ENCODE data around the gene FLT4. TPM values are rescaled to one million over a fixed set of nuclear protein-coding genes. Genes with fewer than 3 reads are reported as not detected.
"Not testable (repeated sequence)": the region's sequence is repeated elsewhere in the genome, so short reads cannot be mapped to it uniquely, and the experiment has no call there.

Gene FLT4
- total RNA-seq, 3 donors from 2014 or later (not counting 1 experiment from before 2014, with no cell fraction given) = 0.68 to 0.92 (median 0.78) TPM

DNA sequence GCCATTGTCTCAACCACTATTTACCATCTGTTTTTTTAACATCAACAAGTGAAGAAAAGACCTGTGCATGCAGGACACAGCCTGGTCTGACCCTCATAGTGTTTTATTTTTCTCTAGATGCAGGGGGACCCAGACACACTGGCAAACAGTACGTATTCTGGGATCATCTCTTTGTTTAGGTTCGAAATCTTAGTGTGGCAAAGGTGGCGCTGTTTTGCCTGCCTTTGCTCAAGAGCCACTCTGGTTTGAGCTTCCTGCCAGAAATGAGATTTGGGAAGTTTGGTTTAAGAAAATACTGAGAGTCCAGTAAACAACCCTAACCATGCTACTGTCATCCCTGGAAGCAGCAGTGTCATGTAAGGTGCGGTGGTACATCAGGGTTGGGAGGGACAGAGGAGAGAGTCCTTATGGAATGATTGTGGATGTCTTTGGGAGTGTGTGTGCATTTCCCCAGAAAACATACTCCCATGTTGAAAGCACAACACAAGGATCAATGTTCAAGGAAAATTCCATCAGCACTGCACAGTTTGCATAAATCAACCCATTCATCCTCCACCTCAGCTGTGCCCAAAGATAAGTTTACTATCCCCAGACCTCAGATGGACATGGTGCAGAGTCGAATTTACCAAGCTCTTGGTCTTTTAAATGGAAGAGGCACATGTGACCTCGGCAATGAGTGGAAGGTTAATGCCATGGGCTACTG, 34.0 kb upstream of the FLT4 start:
- no peaks in the 10 kb centered on the region for H3K27me3 Mint-ChIP-seq (ENCODE audit: low read depth in 2 of 2)
- H3K27ac Mint-ChIP-seq = no peak overlapping the region
- ATAC-seq (no peak), DNase-seq (peak in 1 of 2 donors; percentile 38)
- H3K36me3 ChIP-seq (ENCODE audit: control insufficient read depth, insufficient read depth, low read length) = no peaks in the 10 kb centered on the region
- peaks cover 5% of the 10 kb centered on the region for H3K4me1 ChIP-seq (ENCODE audit: control insufficient read depth, insufficient read depth, low read length)
- H3K4me3 Mint-ChIP-seq = no peak overlapping the region
- WGBS (ENCODE audit: insufficient coverage) = 80% methylated on average over 5 of the region's 6 CpGs
- H3K4me3 ChIP-seq (ENCODE audit: low read length) = no peak overlapping the region
- peaks cover 1 to 2% of the 10 kb centered on the region in 2 donors for H3K4me1 Mint-ChIP-seq
- no peaks in the 10 kb centered on the region for H3K9me3 ChIP-seq (ENCODE audit: control insufficient read depth, insufficient read depth, low read length)
- no peak overlapping the region for H3K27ac ChIP-seq (ENCODE audit: low read length)
- intact Hi-C loops (cut with micrococcal nuclease) = no loop called here
- H3K36me3 Mint-ChIP-seq = no peaks in the 10 kb centered on the region
- H3K27me3 ChIP-seq (ENCODE audit: control insufficient read depth, insufficient read depth, low read length) = no peaks in the 10 kb centered on the region
- H3K9me3 Mint-ChIP-seq = no peaks in the 10 kb centered on the region
- TF ChIP-seq, protein P1, sequence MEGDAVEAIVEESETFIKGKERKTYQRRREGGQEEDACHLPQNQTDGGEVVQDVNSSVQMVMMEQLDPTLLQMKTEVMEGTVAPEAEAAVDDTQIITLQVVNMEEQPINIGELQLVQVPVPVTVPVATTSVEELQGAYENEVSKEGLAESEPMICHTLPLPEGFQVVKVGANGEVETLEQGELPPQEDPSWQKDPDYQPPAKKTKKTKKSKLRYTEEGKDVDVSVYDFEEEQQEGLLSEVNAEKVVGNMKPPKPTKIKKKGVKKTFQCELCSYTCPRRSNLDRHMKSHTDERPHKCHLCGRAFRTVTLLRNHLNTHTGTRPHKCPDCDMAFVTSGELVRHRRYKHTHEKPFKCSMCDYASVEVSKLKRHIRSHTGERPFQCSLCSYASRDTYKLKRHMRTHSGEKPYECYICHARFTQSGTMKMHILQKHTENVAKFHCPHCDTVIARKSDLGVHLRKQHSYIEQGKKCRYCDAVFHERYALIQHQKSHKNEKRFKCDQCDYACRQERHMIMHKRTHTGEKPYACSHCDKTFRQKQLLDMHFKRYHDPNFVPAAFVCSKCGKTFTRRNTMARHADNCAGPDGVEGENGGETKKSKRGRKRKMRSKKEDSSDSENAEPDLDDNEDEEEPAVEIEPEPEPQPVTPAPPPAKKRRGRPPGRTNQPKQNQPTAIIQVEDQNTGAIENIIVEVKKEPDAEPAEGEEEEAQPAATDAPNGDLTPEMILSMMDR (IDR thresholded peaks at IDR 0.05) = no peak

DNA sequence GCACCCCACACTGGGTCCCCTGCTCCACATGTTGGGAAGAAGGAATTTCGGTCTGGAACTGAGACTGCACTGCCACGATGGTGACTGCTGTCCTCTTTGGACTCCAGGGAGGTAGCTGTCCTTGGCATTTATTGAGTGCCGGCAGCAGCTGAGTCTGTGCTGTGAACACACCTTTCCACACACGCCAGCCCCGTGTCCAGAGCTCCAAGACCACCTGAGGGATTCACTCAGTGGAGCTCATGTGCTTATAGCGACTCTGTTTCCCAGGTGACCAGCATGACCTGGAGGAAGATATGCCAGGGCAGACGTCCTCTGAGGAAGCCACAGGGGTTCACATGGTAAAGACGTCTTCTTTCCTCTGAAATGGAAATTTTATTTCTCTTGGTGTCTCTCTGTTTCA, 33.2 kb upstream of the FLT4 start:
- H3K27me3 ChIP-seq (ENCODE audit: control insufficient read depth, insufficient read depth, low read length) = no peaks in the 10 kb centered on the region
- Mint-ChIP-seq H3K27me3 (ENCODE audit: low read depth in 2 of 2) (peaks cover 0 to 3% of the 10 kb centered on the region in 2 donors), H3K27ac (no peak overlapping the region), H3K4me1 (no peaks in the 10 kb centered on the region), H3K36me3 (no peaks in the 10 kb centered on the region), H3K9me3 (no peaks in the 10 kb centered on the region), H3K4me3 (no peak overlapping the region)
- no peak for DNase-seq
- no peaks in the 10 kb centered on the region for H3K36me3 ChIP-seq (ENCODE audit: control insufficient read depth, insufficient read depth, low read length)
- intact Hi-C loops (cut with micrococcal nuclease) = no loop called here
- no peak for ATAC-seq
- H3K4me3 ChIP-seq (ENCODE audit: low read length) = no peak overlapping the region
- no peaks in the 10 kb centered on the region for H3K9me3 ChIP-seq (ENCODE audit: control insufficient read depth, insufficient read depth, low read length)
- TF ChIP-seq, protein P1 (IDR thresholded peaks at IDR 0.05) = no peak
- H3K4me1 ChIP-seq (ENCODE audit: control insufficient read depth, insufficient read depth, low read length) = peaks cover 2% of the 10 kb centered on the region
- H3K27ac ChIP-seq (ENCODE audit: low read length) = no peak overlapping the region
- 82% methylated on average over 8 of the region's 8 CpGs for WGBS (ENCODE audit: insufficient coverage)

GRCh38 chr5:180682008-180682407, 32.6 kb upstream of the FLT4 start:
- H3K4me3 ChIP-seq (ENCODE audit: low read length); DNase-seq; H3K36me3 ChIP-seq (ENCODE audit: control insufficient read depth, insufficient read depth, low read length); H3K27me3 Mint-ChIP-seq (ENCODE audit: low read depth in 2 of 2); H3K4me1 ChIP-seq (ENCODE audit: control insufficient read depth, insufficient read depth, low read length); H3K9me3 Mint-ChIP-seq; H3K4me3 Mint-ChIP-seq; H3K9me3 ChIP-seq (ENCODE audit: control insufficient read depth, insufficient read depth, low read length); H3K27ac ChIP-seq (ENCODE audit: low read length); H3K27me3 ChIP-seq (ENCODE audit: control insufficient read depth, insufficient read depth, low read length); H3K4me1 Mint-ChIP-seq; ATAC-seq; intact Hi-C loops (cut with micrococcal nuclease); H3K36me3 Mint-ChIP-seq; H3K27ac Mint-ChIP-seq: not testable (repeated sequence)
- 89% methylated on average over 10 of the region's 12 CpGs for WGBS (ENCODE audit: insufficient coverage)

GRCh38 chr5:180678319-180678718, 28.9 kb upstream of the FLT4 start:
- H3K27ac ChIP-seq (ENCODE audit: low read length); H3K36me3 ChIP-seq (ENCODE audit: control insufficient read depth, insufficient read depth, low read length); H3K4me1 Mint-ChIP-seq; H3K36me3 Mint-ChIP-seq; H3K4me3 Mint-ChIP-seq; ATAC-seq; H3K9me3 ChIP-seq (ENCODE audit: control insufficient read depth, insufficient read depth, low read length); H3K9me3 Mint-ChIP-seq; H3K27me3 ChIP-seq (ENCODE audit: control insufficient read depth, insufficient read depth, low read length); H3K4me1 ChIP-seq (ENCODE audit: control insufficient read depth, insufficient read depth, low read length); DNase-seq; H3K4me3 ChIP-seq (ENCODE audit: low read length); intact Hi-C loops (cut with micrococcal nuclease); H3K27ac Mint-ChIP-seq: not testable (repeated sequence)
- H3K27me3 Mint-ChIP-seq (ENCODE audit: low read depth in 2 of 2) = peaks cover 9 to 14% of the 10 kb centered on the region in 2 donors
- WGBS (ENCODE audit: insufficient coverage) = 79% methylated on average over 10 of the region's 10 CpGs
